ENCODE results near the gene RTL1.

The RTL1 gene

DNA sequence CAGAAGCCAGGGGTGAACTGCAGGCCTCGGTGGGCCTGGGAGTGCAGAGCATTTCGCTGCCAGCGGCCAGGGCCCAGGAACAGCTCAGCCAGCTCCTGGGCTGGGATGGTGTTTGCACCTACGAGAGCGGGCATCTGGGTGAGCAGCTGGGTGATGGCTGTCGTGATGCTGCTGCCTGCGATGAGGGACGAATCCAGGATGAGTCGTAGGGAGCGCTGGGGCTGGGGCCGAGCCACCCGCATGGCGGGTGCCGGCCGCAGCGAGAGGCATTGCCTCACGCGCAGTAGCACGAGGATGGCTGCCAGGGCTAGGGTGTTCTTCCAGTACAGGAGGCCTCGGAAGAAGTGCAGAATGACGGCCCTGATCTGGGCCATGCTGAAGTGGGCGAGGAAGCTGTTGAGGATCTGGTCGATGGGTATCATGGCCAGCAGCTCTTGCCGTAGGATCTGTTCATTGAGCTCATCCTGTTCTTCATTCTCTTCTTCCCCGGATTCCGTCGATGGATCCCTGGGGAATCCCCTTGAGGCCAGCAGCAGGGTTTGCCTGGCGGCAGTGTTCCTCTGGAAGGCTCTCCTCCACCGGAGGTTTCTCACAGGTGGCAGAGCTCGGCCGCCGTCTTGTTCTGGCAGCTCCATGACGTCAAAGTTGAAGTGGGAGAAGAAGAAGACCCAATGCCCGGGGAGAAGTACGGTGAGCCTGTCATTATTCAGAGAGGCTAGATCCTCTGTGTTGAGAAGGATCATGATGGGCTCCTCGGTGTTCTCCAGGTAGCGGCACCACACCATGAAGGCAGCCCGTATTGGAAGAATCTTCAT lies 22.1 kb downstream of the RTL1 start:
- Histone ChIP-seq H3K27ac (replicated peaks) (no peak overlapping the region), H3K4me3 (replicated peaks; ENCODE audit: insufficient read depth, low read length) (no peak overlapping the region), H3K27me3 (ENCODE audit: insufficient read depth, poor library complexity, severe bottlenecking) (peaks cover 2% of the 10 kb centered on the region)
- no peak for DNase-seq (ENCODE audit: low read depth in 1 of 2, low spot score in 1 of 2)
- TF ChIP-seq POLR2AphosphoS5 (IDR thresholded peaks at IDR 0.05; ENCODE audit: low read depth) (no peak), SPI1 (IDR thresholded peaks at IDR 0.05; ENCODE audit: borderline replicate concordance, low read depth) (no peak), GABPA (IDR thresholded peaks at IDR 0.05; ENCODE audit: low read depth) (no peak), CTCF (IDR thresholded peaks at IDR 0.05; ENCODE audit: insufficient read depth, low read length) (no peak)
- TF ChIP-seq, protein P1, sequence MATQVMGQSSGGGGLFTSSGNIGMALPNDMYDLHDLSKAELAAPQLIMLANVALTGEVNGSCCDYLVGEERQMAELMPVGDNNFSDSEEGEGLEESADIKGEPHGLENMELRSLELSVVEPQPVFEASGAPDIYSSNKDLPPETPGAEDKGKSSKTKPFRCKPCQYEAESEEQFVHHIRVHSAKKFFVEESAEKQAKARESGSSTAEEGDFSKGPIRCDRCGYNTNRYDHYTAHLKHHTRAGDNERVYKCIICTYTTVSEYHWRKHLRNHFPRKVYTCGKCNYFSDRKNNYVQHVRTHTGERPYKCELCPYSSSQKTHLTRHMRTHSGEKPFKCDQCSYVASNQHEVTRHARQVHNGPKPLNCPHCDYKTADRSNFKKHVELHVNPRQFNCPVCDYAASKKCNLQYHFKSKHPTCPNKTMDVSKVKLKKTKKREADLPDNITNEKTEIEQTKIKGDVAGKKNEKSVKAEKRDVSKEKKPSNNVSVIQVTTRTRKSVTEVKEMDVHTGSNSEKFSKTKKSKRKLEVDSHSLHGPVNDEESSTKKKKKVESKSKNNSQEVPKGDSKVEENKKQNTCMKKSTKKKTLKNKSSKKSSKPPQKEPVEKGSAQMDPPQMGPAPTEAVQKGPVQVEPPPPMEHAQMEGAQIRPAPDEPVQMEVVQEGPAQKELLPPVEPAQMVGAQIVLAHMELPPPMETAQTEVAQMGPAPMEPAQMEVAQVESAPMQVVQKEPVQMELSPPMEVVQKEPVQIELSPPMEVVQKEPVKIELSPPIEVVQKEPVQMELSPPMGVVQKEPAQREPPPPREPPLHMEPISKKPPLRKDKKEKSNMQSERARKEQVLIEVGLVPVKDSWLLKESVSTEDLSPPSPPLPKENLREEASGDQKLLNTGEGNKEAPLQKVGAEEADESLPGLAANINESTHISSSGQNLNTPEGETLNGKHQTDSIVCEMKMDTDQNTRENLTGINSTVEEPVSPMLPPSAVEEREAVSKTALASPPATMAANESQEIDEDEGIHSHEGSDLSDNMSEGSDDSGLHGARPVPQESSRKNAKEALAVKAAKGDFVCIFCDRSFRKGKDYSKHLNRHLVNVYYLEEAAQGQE (IDR thresholded peaks at IDR 0.05; ENCODE audit: insufficient replicate concordance, low read depth), result no peak

DNA sequence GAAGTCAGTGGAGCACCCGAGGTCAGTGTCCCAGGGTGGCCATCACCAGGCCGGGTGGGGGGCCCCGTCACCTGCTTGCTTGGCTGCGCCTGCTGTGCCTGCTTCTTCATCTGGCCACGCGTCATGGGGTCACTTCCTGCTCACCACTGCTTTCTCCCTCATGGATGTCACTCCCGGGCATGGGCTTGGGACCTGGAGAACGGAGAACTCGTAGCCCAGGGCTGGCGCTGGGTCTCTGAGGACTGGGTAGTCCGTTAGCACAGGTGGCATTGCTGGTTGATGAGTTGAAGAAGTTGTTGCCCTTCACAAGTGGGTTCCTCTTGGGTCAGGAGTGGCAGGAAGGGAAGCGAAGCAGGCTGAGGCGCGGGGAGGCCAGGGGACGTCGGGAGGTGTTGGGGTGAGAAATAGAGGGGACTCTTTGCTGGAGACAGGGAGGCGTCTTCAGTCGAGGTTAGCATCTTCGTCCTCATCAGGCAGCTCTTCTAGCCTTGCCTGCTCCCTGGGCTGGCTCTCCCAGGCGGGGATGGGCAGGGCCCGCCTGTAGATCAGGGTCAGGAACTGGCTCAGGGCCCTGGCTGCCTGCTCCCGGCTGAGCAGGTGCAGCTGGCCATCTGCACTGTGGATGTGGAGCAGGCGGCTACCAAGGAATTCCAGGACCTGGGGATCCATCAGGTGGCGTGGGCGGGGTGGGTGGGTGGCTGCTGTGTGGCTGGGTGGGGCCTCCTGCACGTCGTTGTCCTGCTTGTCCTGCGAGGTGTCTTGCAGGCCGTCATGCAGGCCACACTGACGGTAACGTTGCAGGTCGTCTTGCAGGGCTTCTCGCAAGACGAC lies 23.0 kb downstream of the RTL1 start:
- TF ChIP-seq, protein P1 (IDR thresholded peaks at IDR 0.05; ENCODE audit: insufficient replicate concordance, low read depth), result no peak
- TF ChIP-seq GABPA (IDR thresholded peaks at IDR 0.05; ENCODE audit: low read depth) (no peak), SPI1 (IDR thresholded peaks at IDR 0.05; ENCODE audit: borderline replicate concordance, low read depth) (no peak), CTCF (IDR thresholded peaks at IDR 0.05; ENCODE audit: insufficient read depth, low read length) (no peak), POLR2AphosphoS5 (IDR thresholded peaks at IDR 0.05; ENCODE audit: low read depth) (no peak)
- no peak for DNase-seq (ENCODE audit: low read depth in 1 of 2, low spot score in 1 of 2)
- H3K27ac ChIP-seq (replicated peaks), result no peak overlapping the region
- H3K4me3 ChIP-seq (replicated peaks; ENCODE audit: insufficient read depth, low read length), result no peak overlapping the region
- no peaks in the 10 kb centered on the region for H3K27me3 ChIP-seq (ENCODE audit: insufficient read depth, poor library complexity, severe bottlenecking)

DNA sequence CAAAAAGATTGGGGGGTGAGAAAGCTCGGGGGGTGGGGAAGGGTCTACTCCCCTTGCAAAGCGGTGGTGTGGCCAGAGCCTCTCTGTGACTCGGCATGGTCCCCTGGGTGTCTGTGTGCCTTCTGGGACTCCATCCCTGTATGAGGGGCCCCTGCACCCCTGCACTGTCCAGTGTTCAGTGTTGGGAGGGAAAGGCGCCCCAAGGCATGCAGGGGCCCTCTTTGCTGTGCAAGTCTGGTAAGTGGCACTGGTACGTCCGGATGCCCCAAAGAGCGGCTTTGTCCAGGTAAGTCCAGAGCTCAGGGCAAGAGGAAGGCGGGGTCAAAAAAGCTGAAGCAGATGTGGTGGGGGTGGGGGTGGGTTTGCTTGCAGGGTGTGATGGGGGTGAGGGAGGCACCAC lies 23.7 kb downstream of the RTL1 start:
- H3K27ac ChIP-seq (replicated peaks), result no peak overlapping the region
- no peak overlapping the region for H3K4me3 ChIP-seq (replicated peaks; ENCODE audit: insufficient read depth, low read length)
- DNase-seq (ENCODE audit: low read depth in 1 of 2, low spot score in 1 of 2), result no peak
- no peaks in the 10 kb centered on the region for H3K27me3 ChIP-seq (ENCODE audit: insufficient read depth, poor library complexity, severe bottlenecking)
- no peak for TF ChIP-seq SPI1 (IDR thresholded peaks at IDR 0.05; ENCODE audit: borderline replicate concordance, low read depth)

GRCh38 chr14:100879194-100879593 lies 24.3 kb downstream of the RTL1 start:
- Histone ChIP-seq H3K27ac (replicated peaks) (no peak overlapping the region), H3K4me3 (replicated peaks; ENCODE audit: insufficient read depth, low read length) (no peak overlapping the region), H3K27me3 (ENCODE audit: insufficient read depth, poor library complexity, severe bottlenecking) (no peaks in the 10 kb centered on the region)
- TF ChIP-seq POLR2AphosphoS5 (IDR thresholded peaks at IDR 0.05; ENCODE audit: low read depth) (no peak), SPI1 (IDR thresholded peaks at IDR 0.05; ENCODE audit: borderline replicate concordance, low read depth) (no peak), CTCF (IDR thresholded peaks at IDR 0.05; ENCODE audit: insufficient read depth, low read length) (no peak), GABPA (IDR thresholded peaks at IDR 0.05; ENCODE audit: low read depth) (no peak)
- TF ChIP-seq, protein P1 (IDR thresholded peaks at IDR 0.05; ENCODE audit: insufficient replicate concordance, low read depth), result no peak
- DNase-seq (ENCODE audit: low read depth in 1 of 2, low spot score in 1 of 2), result no peak

Data from HL-60 (cell line).